Panc1 (cell line): Measurements from ENCODE around the gene EBNA1BP2. TPM values are rescaled to one million over a fixed set of nuclear protein-coding genes. Genes with fewer than 3 reads are reported as not detected.
A peak's percentile ranks its signal among the peaks of the same experiment; 100 is the strongest.

Source experiments
- ATAC-seq: fragments of 200-7000 bp; cut with Tn5 transposase; 2 replicates; pipeline ENCODE4 v1.9.1; 2020; ENCODE audit warnings: mild to moderate bottlenecking, moderate library complexity
- BruUV-seq: library from RNA; stranded (reverse); fragments of 400-500 nt; replicated peaks from 2 replicates; lab custom pipeline; 2021; lab: Mats Ljungman, UMichigan
- CTCF ChIA-PET: fragments of 300-600 bp; sonication (Branson Sonifier 250); formaldehyde crosslinking; loops from one replicate; lab custom pipeline; 2022; ENCODE audit warnings: antibody characterized with exemption; lab: Charles Lee
- POLR2A ChIA-PET: fragments of 300-600 bp; sonication (Branson Sonifier 250); formaldehyde crosslinking; loops from one replicate; lab custom pipeline; 2022; ENCODE audit warnings: antibody characterized with exemption; lab: Charles Lee
- DNase-seq: peaks from one replicate; pipeline ENCODE4 v3.0.0-alpha.2; 2010; ENCODE audit warnings: low read depth, low spot score
- H3K27ac ChIP-seq: 2 replicates; pipeline ENCODE4 v1.5.1; 2011; ENCODE audit warnings: mild to moderate bottlenecking, low read length, inconsistent platforms
- H3K27me3 ChIP-seq: fragments of 200-500 bp; sonication (Bioruptor generic); 2 replicates; pipeline ENCODE4 v1.6.0; 2014; ENCODE audit warnings: low read length, inconsistent platforms; ENCODE audit not compliant: control insufficient read depth, insufficient read depth
- H3K36me3 ChIP-seq: fragments of 200-500 bp; sonication (Bioruptor generic); 2 replicates; pipeline ENCODE4 v1.5.1; 2014; ENCODE audit warnings: inconsistent platforms, mild to moderate bottlenecking, low read length, moderate library complexity; ENCODE audit not compliant: control insufficient read depth, insufficient read depth
- H3K4me1 ChIP-seq: 2 replicates; pipeline ENCODE4 v1.5.1; 2011; ENCODE audit warnings: inconsistent platforms, mild to moderate bottlenecking, low read length, moderate library complexity; ENCODE audit not compliant: control insufficient read depth, insufficient read depth
- H3K4me3 ChIP-seq, 2 experiments: 2 replicates each; pipeline ENCODE4 v1.5.1; 2011 to 2012; ENCODE audit warnings: low read depth in 2 of 2, low read length in 2 of 2, mild to moderate bottlenecking in 2 of 2, inconsistent platforms in 1 of 2, moderate library complexity in 1 of 2
- H3K9me3 ChIP-seq: fragments of 200-500 bp; sonication (Bioruptor generic); 2 replicates; pipeline ENCODE4 v1.5.1; 2014; ENCODE audit warnings: low read depth, mild to moderate bottlenecking, inconsistent platforms, low read length, moderate library complexity; ENCODE audit not compliant: control insufficient read depth, insufficient read depth
- POLR2AphosphoS5 ChIP-seq: IDR thresholded peaks from 2 replicates; pipeline ENCODE4 v1.6.1; 2012; ENCODE audit warnings: mild to moderate bottlenecking, low read depth, low read length, moderate library complexity
- SIN3A ChIP-seq: IDR thresholded peaks from 2 replicates; pipeline ENCODE4 v1.6.1; 2012; ENCODE audit warnings: low read depth, mild to moderate bottlenecking, low read length, moderate library complexity, borderline replicate concordance; ENCODE audit not compliant: insufficient read depth
- TCF7L2 ChIP-seq: IDR thresholded peaks from 2 replicates; pipeline ENCODE4 v1.6.1; 2011; ENCODE audit warnings: mild to moderate bottlenecking, low read depth, low read length, inconsistent platforms
- in situ Hi-C: cut with HindIII; loops from 2 replicates; pipeline ENCODE4 v1.10.0; 2016; ENCODE audit warnings: low sequenced_read_pairs, low pct_unique_long_range_greater_than_20kb
- intact Hi-C: fragments of 100-400 bp; cut with micrococcal nuclease; formaldehyde crosslinking; loops from one replicate; pipeline ENCODE4 v1.10.0; 2022; ENCODE audit not compliant: unreplicated experiment
- total RNA-seq: library from RNA; stranded (reverse); gene quantifications from one replicate; pipeline ENCODE4 v1.2.1, GENCODE V29; 2021; ENCODE audit not compliant: unreplicated experiment
- TF ChIP-seq, protein P1 (sequence below): fragments of 450-650 bp; IDR thresholded peaks from 2 replicates; pipeline ENCODE4 v1.5.1; 2017; ENCODE audit warnings: mild to moderate bottlenecking
- TF ChIP-seq, protein P2 (sequence below), 2 experiments: IDR thresholded peaks; 2 replicates each; pipeline ENCODE4 v1.6.1; 2011 to 2012; ENCODE audit warnings: low read depth in 2 of 2, control low read depth in 1 of 2, low read length in 1 of 2, mild to moderate bottlenecking in 1 of 2, moderate library complexity in 1 of 2; ENCODE audit not compliant: insufficient read depth in 1 of 2

EBNA1BP2 gene
- total RNA-seq, 1 experiment from 2014 or later, result 144 TPM

DNA sequence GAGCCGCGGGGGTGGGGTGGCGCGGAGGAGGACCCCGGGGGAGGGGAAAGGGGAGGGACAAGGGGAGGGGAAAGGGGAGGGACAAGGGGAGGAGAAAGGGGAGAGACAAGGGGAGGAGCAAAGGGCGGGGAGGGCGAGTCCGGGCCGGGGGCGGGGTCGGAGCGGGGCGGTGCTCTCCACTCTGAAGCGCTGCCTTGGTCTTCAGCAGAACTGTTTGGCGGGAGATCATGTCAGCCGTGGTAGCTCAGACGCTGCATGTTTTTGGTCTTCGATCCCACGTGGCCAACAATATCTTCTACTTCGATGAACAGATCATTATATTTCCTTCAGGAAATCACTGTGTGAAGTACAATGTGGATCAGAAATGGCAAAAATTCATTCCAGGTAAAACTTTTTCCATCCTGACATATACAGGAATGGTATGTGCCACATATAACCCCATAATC lies 460 bp upstream of the EBNA1BP2 start:
- no peaks in the 10 kb centered on the region for H3K27me3 ChIP-seq
- H3K4me1 ChIP-seq, result peaks cover 10% of the 10 kb centered on the region; the same call in 1 of the 2 replicates
- in situ Hi-C loops, result no loop called here
- no peaks in the 10 kb centered on the region for H3K9me3 ChIP-seq
- ChIA-PET POLR2A (interaction anchor here (0.5 to 0.8 kb wide), 2 partner anchors 209 to 514 kb away, joined by 5 to 11 read pairs; no protein-coding TSS in a partner anchor), CTCF (interaction anchor here (0.6 to 1.2 kb wide), 2 partner anchors 26 to 54 kb away, joined by 3 to 4 read pairs; no protein-coding TSS in a partner anchor)
- TF ChIP-seq, protein P1, sequence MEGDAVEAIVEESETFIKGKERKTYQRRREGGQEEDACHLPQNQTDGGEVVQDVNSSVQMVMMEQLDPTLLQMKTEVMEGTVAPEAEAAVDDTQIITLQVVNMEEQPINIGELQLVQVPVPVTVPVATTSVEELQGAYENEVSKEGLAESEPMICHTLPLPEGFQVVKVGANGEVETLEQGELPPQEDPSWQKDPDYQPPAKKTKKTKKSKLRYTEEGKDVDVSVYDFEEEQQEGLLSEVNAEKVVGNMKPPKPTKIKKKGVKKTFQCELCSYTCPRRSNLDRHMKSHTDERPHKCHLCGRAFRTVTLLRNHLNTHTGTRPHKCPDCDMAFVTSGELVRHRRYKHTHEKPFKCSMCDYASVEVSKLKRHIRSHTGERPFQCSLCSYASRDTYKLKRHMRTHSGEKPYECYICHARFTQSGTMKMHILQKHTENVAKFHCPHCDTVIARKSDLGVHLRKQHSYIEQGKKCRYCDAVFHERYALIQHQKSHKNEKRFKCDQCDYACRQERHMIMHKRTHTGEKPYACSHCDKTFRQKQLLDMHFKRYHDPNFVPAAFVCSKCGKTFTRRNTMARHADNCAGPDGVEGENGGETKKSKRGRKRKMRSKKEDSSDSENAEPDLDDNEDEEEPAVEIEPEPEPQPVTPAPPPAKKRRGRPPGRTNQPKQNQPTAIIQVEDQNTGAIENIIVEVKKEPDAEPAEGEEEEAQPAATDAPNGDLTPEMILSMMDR, result no peak
- no peak for TF ChIP-seq TCF7L2
- peak overlapping the region; percentile 91 to 94 for H3K4me3 ChIP-seq
- ATAC-seq (peak; percentile 80), DNase-seq (peak; percentile 25)
- H3K36me3 ChIP-seq, result peaks cover 21% of the 10 kb centered on the region
- no TSS peak for BruUV-seq
- H3K27ac ChIP-seq, result no peak overlapping the region; the same call in none of the 2 replicates
- intact Hi-C loops, result no loop called here

GRCh38 chr1:43171312-43171875 lies 696 bp downstream of the EBNA1BP2 start:
- ATAC-seq, result no peak
- TF ChIP-seq TCF7L2 (no peak), SIN3A (no peak), POLR2AphosphoS5 (no peak)
- TF ChIP-seq, protein P1, result no peak
- TF ChIP-seq, protein P2, sequence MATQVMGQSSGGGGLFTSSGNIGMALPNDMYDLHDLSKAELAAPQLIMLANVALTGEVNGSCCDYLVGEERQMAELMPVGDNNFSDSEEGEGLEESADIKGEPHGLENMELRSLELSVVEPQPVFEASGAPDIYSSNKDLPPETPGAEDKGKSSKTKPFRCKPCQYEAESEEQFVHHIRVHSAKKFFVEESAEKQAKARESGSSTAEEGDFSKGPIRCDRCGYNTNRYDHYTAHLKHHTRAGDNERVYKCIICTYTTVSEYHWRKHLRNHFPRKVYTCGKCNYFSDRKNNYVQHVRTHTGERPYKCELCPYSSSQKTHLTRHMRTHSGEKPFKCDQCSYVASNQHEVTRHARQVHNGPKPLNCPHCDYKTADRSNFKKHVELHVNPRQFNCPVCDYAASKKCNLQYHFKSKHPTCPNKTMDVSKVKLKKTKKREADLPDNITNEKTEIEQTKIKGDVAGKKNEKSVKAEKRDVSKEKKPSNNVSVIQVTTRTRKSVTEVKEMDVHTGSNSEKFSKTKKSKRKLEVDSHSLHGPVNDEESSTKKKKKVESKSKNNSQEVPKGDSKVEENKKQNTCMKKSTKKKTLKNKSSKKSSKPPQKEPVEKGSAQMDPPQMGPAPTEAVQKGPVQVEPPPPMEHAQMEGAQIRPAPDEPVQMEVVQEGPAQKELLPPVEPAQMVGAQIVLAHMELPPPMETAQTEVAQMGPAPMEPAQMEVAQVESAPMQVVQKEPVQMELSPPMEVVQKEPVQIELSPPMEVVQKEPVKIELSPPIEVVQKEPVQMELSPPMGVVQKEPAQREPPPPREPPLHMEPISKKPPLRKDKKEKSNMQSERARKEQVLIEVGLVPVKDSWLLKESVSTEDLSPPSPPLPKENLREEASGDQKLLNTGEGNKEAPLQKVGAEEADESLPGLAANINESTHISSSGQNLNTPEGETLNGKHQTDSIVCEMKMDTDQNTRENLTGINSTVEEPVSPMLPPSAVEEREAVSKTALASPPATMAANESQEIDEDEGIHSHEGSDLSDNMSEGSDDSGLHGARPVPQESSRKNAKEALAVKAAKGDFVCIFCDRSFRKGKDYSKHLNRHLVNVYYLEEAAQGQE (IDR thresholded peaks at IDR 0.05; ENCODE audit: insufficient read depth in 1 of 2, low read depth in 2 of 2, low read length in 1 of 2), result no peak
- POLR2A ChIA-PET, result interaction anchor here (0.6 to 1.2 kb wide), 2 partner anchors 9 to 227 kb away, joined by 3 to 7 read pairs; no protein-coding TSS in a partner anchor

More at GRCh38 chr1:43171312-43171875, 696 bp downstream of the EBNA1BP2 start:
- CTCF ChIA-PET, result interaction anchor here (0.7 to 1.2 kb wide), 2 partner anchors 56 to 98 kb away, joined by 3 to 4 read pairs; no protein-coding TSS in a partner anchor
- Histone ChIP-seq H3K36me3 (peaks cover 21% of the 10 kb centered on the region), H3K27ac (peak overlapping the region; percentile 88), H3K9me3 (no peaks in the 10 kb centered on the region), H3K27me3 (no peaks in the 10 kb centered on the region), H3K4me3 (peak overlapping the region; percentile 91 to 94), H3K4me1 (peaks cover 10% of the 10 kb centered on the region; the same call in 1 of the 2 replicates)
- intact Hi-C loops, result no loop called here
- BruUV-seq, result TSS peak; percentile 86
- in situ Hi-C loops, result no loop called here
- no peak for DNase-seq
